AG04450 (cell line): ENCODE results near the gene RGL4. TPM values are rescaled to one million over a fixed set of nuclear protein-coding genes. Genes with fewer than 3 reads are reported as not detected.

Source experiments
- CTCF ChIA-PET: fragments of 300-600, 350-600 bp; formaldehyde crosslinking; extraction: SDS; loops from one replicate; lab custom pipeline; 2022; ENCODE audit warnings: antibody characterized with exemption, inconsistent platforms; lab: Charles Lee
- POLR2A ChIA-PET: fragments of 350-600 bp; formaldehyde crosslinking; extraction: SDS; loops from one replicate; lab custom pipeline; 2021; ENCODE audit warnings: antibody characterized with exemption, inconsistent platforms; lab: Yijun Ruan, JAX
- DNase-seq: peaks from one replicate; pipeline ENCODE4 v3.0.0-alpha.2; 2011; ENCODE audit warnings: low read depth, low spot score
- H3K27ac ChIP-seq: one replicate; pipeline ENCODE4 v1.5.1; 2012; ENCODE audit warnings: low read depth, low read length, control low read depth
- H3K27me3 ChIP-seq: one replicate; pipeline ENCODE4 v1.6.0; 2012; ENCODE audit warnings: low read length; ENCODE audit not compliant: control insufficient read depth, insufficient read depth
- H3K4me3 ChIP-seq: 2 replicates; pipeline ENCODE4 v1.5.1; 2011; ENCODE audit warnings: mild to moderate bottlenecking, low read depth, low read length, control low read depth
- H3K9me3 ChIP-seq: 2 replicates; pipeline ENCODE4 v1.5.1; 2012; ENCODE audit warnings: low read length; ENCODE audit not compliant: control insufficient read depth, insufficient read depth
- polyA plus RNA-seq: library from polyadenylated mRNA; depleted of rRNA; stranded (reverse); fragments of >200 nt; gene quantifications from 2 replicates; pipeline ENCODE4 v1.2.3, GENCODE V29; 2011
- TF ChIP-seq, protein P1 (sequence below): IDR thresholded peaks from 2 replicates; pipeline ENCODE4 v1.5.1; 2011; ENCODE audit warnings: low read depth, low read length, control low read depth, inconsistent platforms

RGL4 gene
- polyA plus RNA-seq, 1 experiment = not detected

DNA sequence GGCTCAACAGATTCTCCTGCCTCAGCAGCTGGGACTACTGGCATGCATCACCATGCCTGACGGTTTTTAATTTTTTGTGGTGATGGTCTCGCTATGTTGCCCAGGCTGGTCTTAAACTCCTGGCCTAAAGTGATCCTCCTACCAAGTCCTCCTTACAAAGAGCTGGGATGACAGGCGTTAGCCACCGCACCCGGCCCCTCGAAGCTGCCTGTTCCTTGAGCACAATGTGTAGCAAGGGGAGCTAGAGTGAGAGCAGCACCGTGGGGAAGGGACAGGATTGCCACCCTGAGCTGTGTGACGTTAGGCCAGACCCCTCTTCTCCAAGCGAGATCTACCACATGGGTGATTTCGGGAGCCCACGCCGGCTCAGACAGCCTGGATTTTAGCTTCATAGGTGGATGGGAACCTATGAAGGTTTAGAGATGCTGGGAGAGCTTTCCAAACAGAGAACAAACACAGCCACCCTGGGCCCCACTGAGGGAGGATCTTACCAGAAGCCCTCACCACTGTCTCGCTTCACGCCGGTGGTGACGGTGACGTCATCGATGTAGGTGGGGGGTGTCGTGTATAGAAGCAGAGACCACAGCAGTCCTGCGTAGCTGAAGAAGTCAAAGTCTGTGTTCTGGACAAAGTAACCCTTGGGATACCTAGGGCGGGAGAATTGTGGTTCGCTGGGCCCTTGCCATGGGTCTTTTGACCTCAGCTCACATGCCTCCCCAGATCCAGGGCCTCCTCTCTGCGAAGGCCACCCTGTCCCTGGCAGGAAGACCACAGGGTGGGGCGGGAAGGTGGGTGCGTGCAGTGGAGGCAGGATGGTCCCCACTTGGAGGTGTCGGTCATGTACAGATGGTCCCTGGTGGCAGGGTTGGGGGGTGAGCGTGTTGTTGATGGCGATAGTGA, 23.1 kb downstream of the RGL4 start:
- TF ChIP-seq, protein P1, sequence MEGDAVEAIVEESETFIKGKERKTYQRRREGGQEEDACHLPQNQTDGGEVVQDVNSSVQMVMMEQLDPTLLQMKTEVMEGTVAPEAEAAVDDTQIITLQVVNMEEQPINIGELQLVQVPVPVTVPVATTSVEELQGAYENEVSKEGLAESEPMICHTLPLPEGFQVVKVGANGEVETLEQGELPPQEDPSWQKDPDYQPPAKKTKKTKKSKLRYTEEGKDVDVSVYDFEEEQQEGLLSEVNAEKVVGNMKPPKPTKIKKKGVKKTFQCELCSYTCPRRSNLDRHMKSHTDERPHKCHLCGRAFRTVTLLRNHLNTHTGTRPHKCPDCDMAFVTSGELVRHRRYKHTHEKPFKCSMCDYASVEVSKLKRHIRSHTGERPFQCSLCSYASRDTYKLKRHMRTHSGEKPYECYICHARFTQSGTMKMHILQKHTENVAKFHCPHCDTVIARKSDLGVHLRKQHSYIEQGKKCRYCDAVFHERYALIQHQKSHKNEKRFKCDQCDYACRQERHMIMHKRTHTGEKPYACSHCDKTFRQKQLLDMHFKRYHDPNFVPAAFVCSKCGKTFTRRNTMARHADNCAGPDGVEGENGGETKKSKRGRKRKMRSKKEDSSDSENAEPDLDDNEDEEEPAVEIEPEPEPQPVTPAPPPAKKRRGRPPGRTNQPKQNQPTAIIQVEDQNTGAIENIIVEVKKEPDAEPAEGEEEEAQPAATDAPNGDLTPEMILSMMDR = no peak
- H3K9me3 ChIP-seq = no peaks in the 10 kb centered on the region; the same call in 1 of the 2 replicates
- DNase-seq = no peak
- ChIA-PET CTCF (no interaction called here), POLR2A (no interaction called here)
- H3K27me3 ChIP-seq = no peaks in the 10 kb centered on the region
- H3K27ac ChIP-seq = no peak overlapping the region
- no peak overlapping the region for H3K4me3 ChIP-seq

DNA sequence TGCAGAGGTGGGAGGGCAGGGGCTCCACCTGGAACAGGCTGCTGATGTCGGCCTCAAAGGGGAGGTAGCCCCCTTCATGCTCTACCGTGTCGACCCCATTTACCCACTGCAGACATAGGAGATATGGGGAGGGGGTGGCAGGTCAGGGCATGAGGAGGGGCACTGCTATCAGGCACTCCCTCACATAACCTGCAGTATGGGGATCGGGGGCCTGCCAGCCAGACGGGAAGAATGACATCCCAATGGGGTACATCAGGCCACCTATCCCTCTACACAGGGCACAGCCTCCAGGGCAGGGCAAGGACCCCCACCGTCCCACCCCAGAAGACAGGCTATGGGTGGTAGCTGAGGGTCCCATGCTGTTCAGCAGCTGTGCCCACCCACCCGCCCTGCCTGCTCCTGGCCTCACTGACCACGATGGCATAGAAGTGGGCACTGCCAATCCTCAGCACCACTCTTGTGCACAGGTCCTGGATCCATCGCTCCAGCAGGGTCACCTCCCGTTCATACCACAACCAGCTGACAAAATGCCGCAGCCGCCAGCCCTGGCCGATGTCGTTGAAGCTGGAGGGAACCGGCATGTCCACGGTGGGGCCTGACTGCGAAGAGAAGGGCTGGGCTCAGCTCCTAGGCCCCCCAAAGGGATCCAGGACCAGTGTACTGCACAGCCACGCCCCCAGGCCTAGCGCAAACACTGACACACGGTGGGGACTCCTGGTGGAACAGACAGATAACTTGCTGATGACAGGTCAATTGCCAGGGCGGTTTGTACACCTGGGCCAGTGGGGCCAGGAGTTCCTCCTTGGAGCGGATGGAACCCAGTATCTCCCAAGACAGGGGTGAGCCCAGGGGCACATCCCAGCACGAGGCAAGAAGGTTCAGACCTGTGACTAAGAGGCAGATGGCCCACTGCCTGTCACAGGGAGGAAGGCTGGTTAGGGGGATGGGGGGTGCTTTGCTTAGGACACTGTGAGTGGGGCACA, 24.1 kb downstream of the RGL4 start:
- H3K27ac ChIP-seq = no peak overlapping the region
- H3K9me3 ChIP-seq = no peaks in the 10 kb centered on the region; the same call in 1 of the 2 replicates
- no peak overlapping the region for H3K4me3 ChIP-seq
- H3K27me3 ChIP-seq = no peaks in the 10 kb centered on the region
- POLR2A ChIA-PET = interaction anchor here (0.7 kb wide), 1 partner anchor 16 kb away, joined by 4 read pairs; no protein-coding TSS in a partner anchor
- no peak for DNase-seq
- CTCF ChIA-PET = interaction anchor here (0.6 kb wide), 1 partner anchor 133 kb away, joined by 3 read pairs; no protein-coding TSS in a partner anchor
- TF ChIP-seq, protein P1 = no peak

DNA sequence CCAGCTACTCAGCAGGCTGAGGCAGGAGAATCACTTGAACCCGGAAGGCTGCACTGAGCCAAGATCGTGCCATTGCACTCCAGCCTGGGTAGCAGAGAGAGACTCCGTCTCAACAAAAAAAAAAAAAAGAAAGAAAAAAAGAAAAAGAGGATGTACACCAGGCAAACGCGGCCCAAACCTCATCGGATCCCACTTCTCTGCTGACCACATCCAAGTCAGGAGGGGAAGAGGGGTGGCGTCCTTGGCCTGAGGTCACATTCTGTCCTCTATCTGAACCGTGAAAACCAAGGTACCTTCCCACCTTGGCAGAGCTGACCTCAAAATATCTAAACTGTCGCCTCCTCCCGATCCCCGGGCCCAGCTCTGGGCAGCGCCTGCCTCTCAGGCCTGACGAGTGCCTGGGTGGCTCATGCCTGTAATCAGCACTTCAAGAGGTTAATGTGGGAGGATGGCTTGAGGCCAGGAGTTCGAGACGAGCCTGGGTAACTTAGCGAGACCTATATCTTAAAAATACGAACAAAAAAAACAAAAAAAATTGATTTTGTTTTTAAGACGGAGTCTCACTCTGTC, 25.1 kb downstream of the RGL4 start:
- DNase-seq = no peak
- Histone ChIP-seq H3K27ac (no peak overlapping the region), H3K4me3 (peak overlapping the region; percentile 85; the same call in 1 of the 2 replicates), H3K9me3 (no peaks in the 10 kb centered on the region; the same call in 1 of the 2 replicates), H3K27me3 (no peaks in the 10 kb centered on the region)
- TF ChIP-seq, protein P1 = no peak
- POLR2A ChIA-PET = interaction anchor here (0.7 to 1.6 kb wide), 2 partner anchors 17 to 34 kb away, joined by 4 read pairs; partner anchors contain the start of gene ZNF70
- CTCF ChIA-PET = interaction anchor here (1.0 kb wide), 1 partner anchor 11 kb away, joined by 3 read pairs; no protein-coding TSS in a partner anchor

DNA sequence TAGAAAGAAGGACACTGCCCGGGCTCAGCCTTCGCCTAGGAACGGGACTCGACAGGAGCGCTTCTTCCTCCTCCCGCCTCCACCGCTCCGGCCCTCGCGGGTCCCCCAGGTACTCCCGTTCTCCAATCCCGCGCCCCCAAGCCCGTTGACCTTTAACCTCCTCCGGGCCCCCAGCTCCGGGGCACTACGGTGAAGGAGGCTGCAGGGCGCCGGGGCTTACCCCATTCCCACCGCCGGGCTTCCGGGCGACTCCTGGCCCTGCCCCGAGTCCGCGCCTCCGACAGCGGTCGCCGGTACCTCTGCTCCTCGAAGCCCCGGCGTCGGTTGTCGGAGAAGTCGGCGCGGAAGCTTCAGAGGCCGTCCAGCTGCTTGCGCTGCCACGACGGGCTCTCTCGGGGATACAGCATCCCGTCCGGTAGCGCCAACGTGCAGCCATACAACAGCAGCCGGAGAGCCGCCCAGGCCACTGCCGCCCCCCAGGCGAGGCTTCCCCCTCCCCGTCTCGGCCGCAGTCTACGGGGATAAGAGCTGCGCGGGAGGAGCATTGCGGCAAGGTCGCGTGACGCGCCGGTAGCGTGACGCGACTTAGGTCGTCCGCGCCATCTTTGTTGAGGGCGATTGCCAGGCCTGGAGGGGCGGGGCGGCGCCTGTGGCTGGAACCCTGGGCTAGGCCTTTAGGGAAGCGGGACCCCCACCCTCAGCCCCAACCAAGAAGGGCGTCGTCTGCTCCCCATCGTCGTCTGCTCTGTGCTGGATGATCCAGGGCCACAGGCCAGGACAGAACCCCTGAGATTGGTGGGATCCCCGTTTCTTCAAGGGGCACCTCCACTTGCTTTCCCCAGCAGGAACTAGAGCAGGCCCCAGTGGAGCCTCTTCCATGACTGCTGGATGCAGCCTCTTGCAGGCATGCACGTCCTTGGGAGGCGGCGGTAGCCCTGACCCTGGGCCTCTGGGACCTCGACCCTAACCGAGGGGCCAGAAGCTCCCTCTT, 26.3 kb downstream of the RGL4 start:
- H3K27ac ChIP-seq = peak overlapping the region; percentile 39
- peak; percentile 63 for DNase-seq
- CTCF ChIA-PET = interaction anchor here (0.6 to 1.2 kb wide), 4 partner anchors 9 to 133 kb away, joined by 3 read pairs; no protein-coding TSS in a partner anchor
- no peaks in the 10 kb centered on the region for H3K27me3 ChIP-seq
- POLR2A ChIA-PET = interaction anchor here (0.5 to 1.6 kb wide), 2 partner anchors 33 to 91 kb away, joined by 3 to 4 read pairs; partner anchors contain the start of gene ZNF70
- no peaks in the 10 kb centered on the region; the same call in 1 of the 2 replicates for H3K9me3 ChIP-seq
- TF ChIP-seq, protein P1 = no peak
- H3K4me3 ChIP-seq = peak overlapping the region; percentile 85
